GM18951 (cell line): ENCODE measurements around the gene MYMX.
A peak's percentile ranks its signal among the peaks of the same experiment; 100 is the strongest.
"Not testable (repeated sequence)": the region's sequence is repeated elsewhere in the genome, so short reads cannot be mapped to it uniquely, and the experiment has no call there.

Experiments used
- POLR2A ChIP-seq: IDR thresholded peaks from 4 replicates; pipeline ENCODE4 v1.6.1; 2011; ENCODE audit warnings: mild to moderate bottlenecking; ENCODE audit not compliant: insufficient read length, insufficient read depth; ENCODE audit errors: extremely low read depth
- in situ Hi-C: fragments of 300-500 bp; cut with MboI; formaldehyde crosslinking; loops from one replicate; pipeline ENCODE4 v1.12.0; 2022; ENCODE audit warnings: low sequenced_read_pairs, mixed read lengths, inconsistent platforms; ENCODE audit not compliant: unreplicated experiment

The MYMX gene

GRCh38 chr6:44194326-44194725, 22.4 kb upstream of the MYMX start:
- TF ChIP-seq POLR2A: no peak
- in situ Hi-C loops: no loop called here

GRCh38 chr6:44196351-44196750, 20.4 kb upstream of the MYMX start:
- in situ Hi-C loops: not testable (repeated sequence)

- no peak for TF ChIP-seq POLR2A
- in situ Hi-C loops: no loop called here
These were observed 18.0 kb upstream of the MYMX start for GRCh38 chr6:44198684-44199083.

GRCh38 chr6:44199883-44200282, 16.8 kb upstream of the MYMX start:
- in situ Hi-C loops: no loop called here
- no peak for TF ChIP-seq POLR2A

- in situ Hi-C loops: no loop called here
These were observed 15.5 kb upstream of the MYMX start for GRCh38 chr6:44201200-44201599.

GRCh38 chr6:44201638-44202303, 15.0 kb upstream of the MYMX start:
- TF ChIP-seq POLR2A: no peak
- in situ Hi-C loops: no loop called here

More at GRCh38 chr6:44201200-44201599, 15.5 kb upstream of the MYMX start:
- TF ChIP-seq POLR2A: no peak

- in situ Hi-C loops: no loop called here
- no peak for TF ChIP-seq POLR2A
These were observed 14.3 kb upstream of the MYMX start for GRCh38 chr6:44202332-44202971.

- no peak for TF ChIP-seq POLR2A
- in situ Hi-C loops: no loop called here
These were observed 13.6 kb upstream of the MYMX start for GRCh38 chr6:44202972-44203750.

GRCh38 chr6:44203955-44204354, 12.8 kb upstream of the MYMX start:
- in situ Hi-C loops: no loop called here
- TF ChIP-seq POLR2A: no peak

- in situ Hi-C loops: no loop called here
- no peak for TF ChIP-seq POLR2A
These were observed 8.8 kb upstream of the MYMX start for GRCh38 chr6:44207966-44208365.

GRCh38 chr6:44211284-44211683, 5.4 kb upstream of the MYMX start:
- TF ChIP-seq POLR2A: no peak
- in situ Hi-C loops: no loop called here

GRCh38 chr6:44214307-44214706, 2.4 kb upstream of the MYMX start:
- TF ChIP-seq POLR2A: no peak
- in situ Hi-C loops: no loop called here

GRCh38 chr6:44217332-44218143, 812 bp downstream of the MYMX start:
- in situ Hi-C loops: no loop called here
- no peak for TF ChIP-seq POLR2A

- in situ Hi-C loops: no loop called here
- TF ChIP-seq POLR2A: peak; percentile 67
These were observed 2.5 kb downstream of the MYMX start for GRCh38 chr6:44219053-44219814.
